Thyroid gland (tissue), 4 donors: ENCODE measurements around the gene PHACTR1.

Experiments used
- POLR2A ChIP-seq, 2 donors: fragments of 450-650 bp; IDR thresholded peaks; one replicate each; pipeline ENCODE4 v1.6.1; 2017; ENCODE audit warnings: antibody characterized with exemption in 2 of 2, mild to moderate bottlenecking in 2 of 2, moderate library complexity in 1 of 2
- TF ChIP-seq, protein P1 (sequence below), 6 experiments: fragments of 200-600 bp in 3 of 6; fragments of 450-650 bp in 3 of 6; sonication (generic) in 3 of 6; IDR thresholded peaks; one replicate each; pipeline ENCODE4 v1.5.1; 2016 to 2019; ENCODE audit warnings: antibody characterized with exemption in 6 of 6, mild to moderate bottlenecking in 2 of 6, inconsistent platforms in 1 of 6, moderate library complexity in 1 of 6

DNA sequence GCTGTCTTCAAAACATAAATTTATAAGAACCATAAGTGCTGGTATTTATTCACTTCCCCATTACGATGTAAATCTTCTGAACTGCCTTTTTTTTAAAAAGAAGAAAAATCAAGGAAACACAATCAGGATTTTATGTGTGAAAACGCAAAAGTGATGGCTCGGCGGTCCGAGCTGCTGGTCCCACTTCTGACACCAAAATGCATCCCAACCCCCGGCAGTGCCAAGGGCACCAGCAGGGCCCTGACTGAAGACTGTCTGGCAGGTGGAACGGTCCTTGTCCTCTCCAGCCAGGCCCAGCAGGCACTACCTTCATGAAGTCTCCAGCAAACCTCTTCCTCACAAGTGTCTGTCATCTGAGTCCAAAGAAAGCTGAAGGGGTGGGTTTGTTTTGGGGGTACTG lies 570.5 kb downstream of the PHACTR1 start:
- TF ChIP-seq POLR2A (IDR thresholded peaks at IDR 0.05): no peak
- TF ChIP-seq, protein P1, sequence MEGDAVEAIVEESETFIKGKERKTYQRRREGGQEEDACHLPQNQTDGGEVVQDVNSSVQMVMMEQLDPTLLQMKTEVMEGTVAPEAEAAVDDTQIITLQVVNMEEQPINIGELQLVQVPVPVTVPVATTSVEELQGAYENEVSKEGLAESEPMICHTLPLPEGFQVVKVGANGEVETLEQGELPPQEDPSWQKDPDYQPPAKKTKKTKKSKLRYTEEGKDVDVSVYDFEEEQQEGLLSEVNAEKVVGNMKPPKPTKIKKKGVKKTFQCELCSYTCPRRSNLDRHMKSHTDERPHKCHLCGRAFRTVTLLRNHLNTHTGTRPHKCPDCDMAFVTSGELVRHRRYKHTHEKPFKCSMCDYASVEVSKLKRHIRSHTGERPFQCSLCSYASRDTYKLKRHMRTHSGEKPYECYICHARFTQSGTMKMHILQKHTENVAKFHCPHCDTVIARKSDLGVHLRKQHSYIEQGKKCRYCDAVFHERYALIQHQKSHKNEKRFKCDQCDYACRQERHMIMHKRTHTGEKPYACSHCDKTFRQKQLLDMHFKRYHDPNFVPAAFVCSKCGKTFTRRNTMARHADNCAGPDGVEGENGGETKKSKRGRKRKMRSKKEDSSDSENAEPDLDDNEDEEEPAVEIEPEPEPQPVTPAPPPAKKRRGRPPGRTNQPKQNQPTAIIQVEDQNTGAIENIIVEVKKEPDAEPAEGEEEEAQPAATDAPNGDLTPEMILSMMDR (IDR thresholded peaks at IDR 0.05): no peak
